HCT116 (cell line): ENCODE measurements around the gene RALB.

Experiments
- CTCF ChIP-seq, 3 experiments: fragments of 200-600 bp in 1 of 3; sonication (generic) in 1 of 3; IDR thresholded peaks in 2 of 3; conservative IDR thresholded peaks in 1 of 3; 2 replicates each; pipeline ENCODE4 v1.5.1; 2012 to 2017; ENCODE audit warnings: low read depth in 2 of 3, low read length in 2 of 3, antibody characterized with exemption in 1 of 3, borderline replicate concordance in 1 of 3, control low read depth in 1 of 3, mild to moderate bottlenecking in 1 of 3, mixed read lengths in 1 of 3, mixed run types in 1 of 3, moderate library complexity in 1 of 3; ENCODE audit not compliant: insufficient read depth in 1 of 3
- EZH2 ChIP-seq: fragments of 200-600 bp; sonication (generic); IDR thresholded peaks from 2 replicates; pipeline ENCODE4 v1.6.1; 2017; ENCODE audit warnings: antibody characterized with exemption, mixed run types
- EZH2phosphoT487 ChIP-seq: fragments of 200-600 bp; IDR thresholded peaks from 2 replicates; pipeline ENCODE4 v1.6.1; 2018; ENCODE audit warnings: antibody characterized with exemption, borderline replicate concordance
- MAX ChIP-seq: IDR thresholded peaks from 2 replicates; pipeline ENCODE4 v1.6.1; 2012
- POLR2A ChIP-seq: IDR thresholded peaks from 2 replicates; pipeline ENCODE4 v1.7.0; 2011; ENCODE audit warnings: borderline replicate concordance; ENCODE audit not compliant: insufficient read depth, insufficient read length; ENCODE audit errors: extremely low read depth
- POLR2AphosphoS5 ChIP-seq: IDR thresholded peaks from 2 replicates; pipeline ENCODE4 v1.6.1; 2011; ENCODE audit warnings: mild to moderate bottlenecking, low read depth, low read length, moderate library complexity
- RAD21 ChIP-seq: IDR thresholded peaks from 2 replicates; pipeline ENCODE4 v1.6.1; 2012; ENCODE audit warnings: low read depth, mild to moderate bottlenecking
- ZNF274 ChIP-seq: fragments of 200-500 bp; sonication (Bioruptor generic); IDR thresholded peaks from 2 replicates; pipeline ENCODE4 v1.6.1; 2014; ENCODE audit warnings: mild to moderate bottlenecking, low read depth, low read length, inconsistent platforms

GRCh38 chr2:120305937-120306490, 53.4 kb downstream of the RALB start:
- TF ChIP-seq RAD21: no peak
- no peak for TF ChIP-seq CTCF (IDR thresholded peaks at IDR 0.05 in 2 of 3, conservative IDR thresholded peaks at IDR 0.05 in 1 of 3; ENCODE audit: borderline replicate concordance in 1 of 3, insufficient read depth in 1 of 3, low read depth in 2 of 3, low read length in 2 of 3)
- TF ChIP-seq EZH2: no peak
- no peak for TF ChIP-seq EZH2phosphoT487
- no peak for TF ChIP-seq ZNF274
- no peak for TF ChIP-seq POLR2AphosphoS5
- TF ChIP-seq POLR2A: no peak
- TF ChIP-seq MAX: no peak
